ENCODE data around the gene PPP1R9B. TPM values are rescaled to one million over a fixed set of nuclear protein-coding genes. Genes with fewer than 3 reads are reported as not detected.

Gene PPP1R9B
- total RNA-seq, 1 donor from 2014 or later, result 51.5 TPM

DNA sequence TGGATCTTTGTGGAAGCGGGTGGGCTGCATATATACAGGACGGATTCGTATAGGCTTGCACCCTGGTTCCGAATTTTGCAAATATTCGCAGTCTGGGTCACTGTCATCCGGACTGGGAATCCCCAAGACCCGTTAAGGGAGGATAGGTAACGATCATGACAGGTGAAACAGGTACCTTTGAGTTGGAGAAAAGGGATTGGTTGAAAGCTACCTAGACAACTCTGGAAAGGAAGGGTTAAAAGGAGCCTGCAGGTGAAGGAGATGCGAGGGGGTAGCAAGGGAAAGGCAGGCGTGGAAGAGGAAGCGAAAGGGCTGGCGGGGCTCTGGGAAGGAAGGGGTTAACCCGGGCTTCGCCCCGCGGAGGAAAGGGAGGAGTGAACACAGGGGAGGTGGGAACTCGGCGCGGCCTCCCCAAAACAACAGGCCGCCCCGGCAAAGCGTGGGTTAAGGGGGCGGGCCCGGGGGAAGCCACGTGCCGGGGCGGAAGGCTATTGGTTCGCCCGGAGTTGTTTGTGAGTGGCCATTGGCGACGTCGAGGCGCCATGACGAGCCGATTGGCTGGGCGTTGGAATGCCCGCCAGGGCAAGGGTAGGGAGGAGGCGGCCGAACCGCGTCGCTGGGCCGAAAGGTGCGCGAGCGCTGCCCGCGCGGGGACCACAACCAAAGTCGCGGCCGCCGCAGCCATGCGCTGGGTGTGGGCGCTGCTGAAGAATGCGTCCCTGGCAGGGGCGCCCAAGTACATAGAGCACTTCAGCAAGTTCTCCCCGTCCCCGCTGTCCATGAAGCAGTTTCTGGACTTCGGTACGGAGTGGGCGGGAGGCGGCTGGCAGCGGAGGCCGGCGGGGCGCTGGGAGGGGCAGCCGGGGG lies 55.5 kb downstream of the PPP1R9B start, which contains the start of gene PDK2:
TSS of gene PDK2 (plus strand) at position 599 of the 867 bp plus-strand sequence. CDS start at position 684, 85 bp downstream.
- Mint-ChIP-seq H3K27ac (peak within 1 kb of the TSS; percentile 82), H3K4me1 (ENCODE audit: unreplicated experiment) (peaks cover 13% of the 10 kb centered on the region), H3K4me3 (peak within 1 kb of the TSS; percentile 91), H3K9me3 (no peaks in the 10 kb centered on the region), H3K36me3 (no peaks in the 10 kb centered on the region), H3K27me3 (no peaks in the 10 kb centered on the region)
- TF ChIP-seq, protein P1, sequence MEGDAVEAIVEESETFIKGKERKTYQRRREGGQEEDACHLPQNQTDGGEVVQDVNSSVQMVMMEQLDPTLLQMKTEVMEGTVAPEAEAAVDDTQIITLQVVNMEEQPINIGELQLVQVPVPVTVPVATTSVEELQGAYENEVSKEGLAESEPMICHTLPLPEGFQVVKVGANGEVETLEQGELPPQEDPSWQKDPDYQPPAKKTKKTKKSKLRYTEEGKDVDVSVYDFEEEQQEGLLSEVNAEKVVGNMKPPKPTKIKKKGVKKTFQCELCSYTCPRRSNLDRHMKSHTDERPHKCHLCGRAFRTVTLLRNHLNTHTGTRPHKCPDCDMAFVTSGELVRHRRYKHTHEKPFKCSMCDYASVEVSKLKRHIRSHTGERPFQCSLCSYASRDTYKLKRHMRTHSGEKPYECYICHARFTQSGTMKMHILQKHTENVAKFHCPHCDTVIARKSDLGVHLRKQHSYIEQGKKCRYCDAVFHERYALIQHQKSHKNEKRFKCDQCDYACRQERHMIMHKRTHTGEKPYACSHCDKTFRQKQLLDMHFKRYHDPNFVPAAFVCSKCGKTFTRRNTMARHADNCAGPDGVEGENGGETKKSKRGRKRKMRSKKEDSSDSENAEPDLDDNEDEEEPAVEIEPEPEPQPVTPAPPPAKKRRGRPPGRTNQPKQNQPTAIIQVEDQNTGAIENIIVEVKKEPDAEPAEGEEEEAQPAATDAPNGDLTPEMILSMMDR (conservative IDR thresholded peaks at IDR 0.05), result no peak
- DNase-seq (ENCODE audit: extremely low spot score, unreplicated experiment), result peak; percentile 98

DNA sequence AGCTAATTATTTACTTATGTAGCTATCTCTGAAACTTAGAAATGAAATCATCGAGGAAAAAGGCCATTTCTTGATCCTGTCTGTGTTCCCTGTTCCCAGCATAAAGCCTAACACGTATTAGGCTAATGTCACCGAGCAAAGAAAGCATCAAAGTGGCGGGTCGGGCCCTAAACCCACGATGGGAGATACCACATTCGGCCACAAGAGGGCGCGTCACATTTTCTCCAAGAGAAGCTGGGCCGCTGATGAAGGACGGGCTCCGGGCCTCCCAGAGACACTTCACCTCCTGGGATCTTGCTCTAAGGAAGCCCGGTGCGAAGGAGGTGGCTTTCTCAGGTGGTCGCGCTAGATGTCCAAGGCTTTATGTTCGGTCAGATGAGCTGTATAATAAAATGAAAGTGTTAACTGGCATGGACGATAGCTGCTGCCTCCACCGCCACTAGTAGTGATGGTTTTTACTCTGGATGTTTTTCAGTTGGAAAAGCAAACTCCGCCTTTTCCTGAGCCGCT lies 56.2 kb downstream of the PPP1R9B start:
- Mint-ChIP-seq H3K27ac (peak overlapping the region; percentile 82), H3K4me3 (peak overlapping the region; percentile 91), H3K36me3 (no peaks in the 10 kb centered on the region), H3K27me3 (no peaks in the 10 kb centered on the region), H3K9me3 (no peaks in the 10 kb centered on the region), H3K4me1 (ENCODE audit: unreplicated experiment) (peaks cover 9% of the 10 kb centered on the region)
- TF ChIP-seq, protein P1 (conservative IDR thresholded peaks at IDR 0.05), result peak; percentile 95
- DNase-seq (ENCODE audit: extremely low spot score, unreplicated experiment), result peak; percentile 93

DNA sequence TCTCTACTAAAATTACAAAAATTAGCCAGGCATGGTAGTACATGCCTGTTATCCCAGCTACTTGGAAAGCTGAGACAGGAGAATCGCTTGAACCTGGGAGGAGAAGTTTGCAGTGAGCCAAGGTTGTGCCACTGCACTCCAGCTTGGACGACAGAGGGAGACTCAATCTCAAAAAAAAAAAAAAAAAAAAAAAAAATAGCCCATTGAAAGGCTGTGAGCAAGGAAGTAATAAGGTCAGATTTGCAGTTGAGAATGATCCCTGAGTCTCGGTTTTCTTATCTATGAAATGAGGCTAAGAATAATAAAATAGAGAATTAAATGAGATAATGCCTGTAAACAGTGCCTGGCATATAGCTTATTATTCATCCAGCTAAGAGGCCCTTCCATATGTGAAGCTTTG lies 56.7 kb downstream of the PPP1R9B start:
- DNase-seq (ENCODE audit: extremely low spot score, unreplicated experiment), result no peak
- Mint-ChIP-seq H3K27me3 (no peaks in the 10 kb centered on the region), H3K9me3 (no peaks in the 10 kb centered on the region), H3K27ac (peak overlapping the region; percentile 82), H3K4me3 (peak overlapping the region; percentile 91), H3K4me1 (ENCODE audit: unreplicated experiment) (peaks cover 9% of the 10 kb centered on the region), H3K36me3 (no peaks in the 10 kb centered on the region)
- TF ChIP-seq, protein P1 (conservative IDR thresholded peaks at IDR 0.05), result no peak

DNA sequence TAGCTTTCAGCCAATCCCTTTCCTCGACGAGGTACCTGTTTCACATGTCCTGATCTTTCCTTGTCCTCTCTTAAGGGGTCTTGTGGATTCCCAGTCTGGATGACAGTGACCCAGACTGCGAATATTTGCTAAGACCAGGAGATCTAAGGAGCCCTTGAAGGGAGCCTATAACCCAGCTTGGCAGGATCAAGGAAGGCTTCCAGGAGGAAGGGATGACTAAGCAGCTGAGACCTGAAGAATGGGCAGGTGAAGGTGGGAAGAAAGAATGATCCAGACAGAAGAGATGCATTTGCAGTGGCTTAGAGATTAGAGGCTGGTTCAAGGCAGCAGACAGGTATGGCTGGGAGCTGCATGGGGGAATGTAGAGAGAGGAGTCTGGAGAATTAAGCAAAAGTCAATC lies 57.2 kb downstream of the PPP1R9B start:
- H3K27ac Mint-ChIP-seq, result no peak overlapping the region
- no peak for DNase-seq (ENCODE audit: extremely low spot score, unreplicated experiment)
- H3K36me3 Mint-ChIP-seq, result no peaks in the 10 kb centered on the region
- TF ChIP-seq, protein P1 (conservative IDR thresholded peaks at IDR 0.05), result no peak
- no peak overlapping the region for H3K4me3 Mint-ChIP-seq
- peaks cover 9% of the 10 kb centered on the region for H3K4me1 Mint-ChIP-seq (ENCODE audit: unreplicated experiment)
- H3K9me3 Mint-ChIP-seq, result no peaks in the 10 kb centered on the region
- H3K27me3 Mint-ChIP-seq, result no peaks in the 10 kb centered on the region

DNA sequence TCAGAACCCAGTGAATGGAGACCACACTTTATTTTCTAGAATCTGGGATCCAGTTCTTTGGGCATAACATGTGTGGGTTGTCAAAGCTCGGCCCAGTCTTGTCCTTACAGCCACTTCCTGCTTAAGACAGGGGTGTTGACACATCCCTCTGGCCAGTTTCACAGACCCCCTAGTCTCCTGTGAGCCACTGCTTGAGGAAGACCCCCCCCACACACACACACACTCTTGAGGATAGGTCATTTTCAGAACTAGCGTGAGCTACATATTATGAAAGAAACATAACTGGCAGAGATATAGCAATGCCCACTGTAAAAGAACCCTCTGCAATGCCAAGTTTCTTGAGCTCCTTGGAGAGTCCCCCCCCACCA lies 58.6 kb downstream of the PPP1R9B start:
- Mint-ChIP-seq H3K4me1 (ENCODE audit: unreplicated experiment) (peaks cover 9% of the 10 kb centered on the region), H3K27me3 (no peaks in the 10 kb centered on the region), H3K27ac (no peak overlapping the region), H3K4me3 (no peak overlapping the region), H3K9me3 (no peaks in the 10 kb centered on the region), H3K36me3 (no peaks in the 10 kb centered on the region)
- TF ChIP-seq, protein P1 (conservative IDR thresholded peaks at IDR 0.05), result no peak
- DNase-seq (ENCODE audit: extremely low spot score, unreplicated experiment), result no peak

Measured in type B pancreatic cell (in vitro differentiated cells).